ENCODE data around the gene CDH12.

GRCh38 chr5:21765406-21765805, 1087.7 kb downstream of the CDH12 start:
- TF ChIP-seq SIN3A (IDR thresholded peaks at IDR 0.05; ENCODE audit: borderline replicate concordance, insufficient read depth, low read length) (no peak), TAF1 (IDR thresholded peaks at IDR 0.05; ENCODE audit: borderline replicate concordance, insufficient read depth, low read length) (no peak), REST (IDR thresholded peaks at IDR 0.05; ENCODE audit: insufficient read depth in 1 of 2, low read depth in 2 of 2, low read length in 2 of 2) (no peak)

All from PFSK-1 (cell line).